Cardiac muscle cell (in vitro differentiated cells and primary cell): ENCODE results near the gene CHD9. TPM values are rescaled to one million over a fixed set of nuclear protein-coding genes. Genes with fewer than 3 reads are reported as not detected.

Experiments used
- DNase-seq, 2 donors: peaks; one replicate each; pipeline versions ENCODE4 v3.0.0 to v3.0.0-alpha.2; 2010 to 2017; ENCODE audit warnings: low read depth in 1 of 2, low spot score in 1 of 2
- H3K27ac ChIP-seq: fragments of 200-600 bp; sonication (generic); 2 replicates; pipeline ENCODE4 v1.5.1; 2016
- H3K27me3 ChIP-seq: fragments of 200-600 bp; sonication (generic); 2 replicates; pipeline ENCODE4 v1.6.0; 2016; ENCODE audit warnings: control low read depth
- H3K36me3 ChIP-seq: fragments of 200-600 bp; sonication (generic); 2 replicates; pipeline ENCODE4 v1.5.1; 2016; ENCODE audit warnings: control low read depth
- H3K4me1 ChIP-seq: fragments of 200-600 bp; sonication (generic); 2 replicates; pipeline ENCODE4 v1.8.1; 2017; ENCODE audit warnings: low read depth, mild to moderate bottlenecking, mixed run types
- H3K4me3 ChIP-seq: fragments of 200-600 bp; sonication (generic); 2 replicates; pipeline ENCODE4 v1.5.1; 2016; ENCODE audit warnings: mild to moderate bottlenecking
- H3K9me3 ChIP-seq: fragments of 200-600 bp; sonication (generic); 2 replicates; pipeline ENCODE4 v1.5.1; 2017; ENCODE audit warnings: low read depth, mild to moderate bottlenecking, control low read depth
- CTCF ChIP-seq: IDR thresholded peaks from 2 replicates; pipeline ENCODE4 v1.5.1; 2012; ENCODE audit warnings: low read depth, mild to moderate bottlenecking, low read length
- polyA plus RNA-seq: library from polyadenylated mRNA; unstranded; fragments of >200 nt; fragmentation: Nextera tagmentation; extraction: Ambion mirVana; gene quantifications from 2 replicates; pipeline ENCODE4 v1.2.1, GENCODE V29; 2016
- total RNA-seq: library from RNA; depleted of rRNA; stranded (reverse); fragments of >200 nt; gene quantifications from 2 replicates; pipeline ENCODE4 v1.2.3, GENCODE V29; 2016

The CHD9 gene
- total and polyA plus RNA-seq, 2 experiments from 2014 or later: 54.8 to 78.9 TPM

GRCh38 chr16:53224951-53225533 lies 170.3 kb downstream of the CHD9 start:
- Histone ChIP-seq H3K9me3 (no peaks in the 10 kb centered on the region), H3K4me1 (peaks cover 5% of the 10 kb centered on the region), H3K36me3 (peaks cover 74% of the 10 kb centered on the region), H3K27ac (peak overlapping the region; percentile 45), H3K27me3 (no peaks in the 10 kb centered on the region), H3K4me3 (no peak overlapping the region)
- no peak for TF ChIP-seq CTCF
- DNase-seq: no peak

- TF ChIP-seq CTCF: no peak
- no peak for DNase-seq
- Histone ChIP-seq H3K36me3 (peaks cover 96% of the 10 kb centered on the region), H3K27me3 (no peaks in the 10 kb centered on the region), H3K9me3 (no peaks in the 10 kb centered on the region), H3K4me1 (no peaks in the 10 kb centered on the region), H3K27ac (no peak overlapping the region), H3K4me3 (no peak overlapping the region)
Measured at GRCh38 chr16:53232826-53233529, 178.2 kb downstream of the CHD9 start.

- no peak for DNase-seq
- TF ChIP-seq CTCF: no peak
- Histone ChIP-seq H3K27ac (no peak overlapping the region), H3K27me3 (no peaks in the 10 kb centered on the region), H3K9me3 (no peaks in the 10 kb centered on the region), H3K4me3 (no peak overlapping the region), H3K4me1 (no peaks in the 10 kb centered on the region), H3K36me3 (peaks cover 98% of the 10 kb centered on the region)
Measured at GRCh38 chr16:53234836-53235235, 180.0 kb downstream of the CHD9 start.

- TF ChIP-seq CTCF: no peak
- Histone ChIP-seq H3K27me3 (no peaks in the 10 kb centered on the region), H3K27ac (no peak overlapping the region), H3K36me3 (peaks cover 96% of the 10 kb centered on the region), H3K4me1 (no peaks in the 10 kb centered on the region), H3K4me3 (no peak overlapping the region), H3K9me3 (no peaks in the 10 kb centered on the region)
- DNase-seq: no peak
Measured at GRCh38 chr16:53235851-53236250, 181.1 kb downstream of the CHD9 start.

- Histone ChIP-seq H3K27me3 (no peaks in the 10 kb centered on the region), H3K9me3 (no peaks in the 10 kb centered on the region), H3K27ac (no peak overlapping the region), H3K4me3 (no peak overlapping the region), H3K36me3 (peaks cover 81% of the 10 kb centered on the region), H3K4me1 (no peaks in the 10 kb centered on the region)
- DNase-seq: no peak
- no peak for TF ChIP-seq CTCF
Measured at GRCh38 chr16:53249331-53249730, 194.5 kb downstream of the CHD9 start.
